IMR-90 (cell line): Measurements from ENCODE around the gene SOX2. TPM values are rescaled to one million over a fixed set of nuclear protein-coding genes. Genes with fewer than 3 reads are reported as not detected.

Experiments
- ATAC-seq: fragments of 200-7000 bp; cut with Tn5 transposase; 2 replicates; pipeline ENCODE4 v1.9.1; 2020; ENCODE audit warnings: low read depth, mild to moderate bottlenecking, moderate library complexity
- BruUV-seq: library from RNA; stranded (reverse); fragments of 400-500 nt; replicated peaks from 2 replicates; lab custom pipeline; 2021; lab: Mats Ljungman, UMichigan
- CTCF ChIA-PET: fragments of 300-600 bp; formaldehyde crosslinking; extraction: SDS; loops from one replicate; lab custom pipeline; 2021; ENCODE audit warnings: antibody characterized with exemption; lab: Yijun Ruan, JAX
- POLR2A ChIA-PET: fragments of 300-600 bp; sonication (Branson Sonifier 250); formaldehyde crosslinking; loops from one replicate; lab custom pipeline; 2022; ENCODE audit warnings: antibody characterized with exemption; ENCODE audit not compliant: unreplicated experiment; lab: Charles Lee
- DNase-seq: peaks from one replicate; pipeline ENCODE4 v3.0.0; 2013
- H2AFZ ChIP-seq: replicated peaks from 2 replicates; pipeline ENCODE3; 2013; ENCODE audit warnings: low read length, mild to moderate bottlenecking; ENCODE audit not compliant: poor library complexity
- H2AK5ac ChIP-seq: 2 replicates; pipeline ENCODE4 v1.6.1; 2013; ENCODE audit warnings: low read depth, low read length, inconsistent platforms
- H2AK9ac ChIP-seq: replicated peaks from 2 replicates; pipeline ENCODE3; 2013; ENCODE audit warnings: mild to moderate bottlenecking, low read depth, low read length, moderate library complexity; ENCODE audit not compliant: poor library complexity
- H2BK120ac ChIP-seq: 2 replicates; pipeline ENCODE4 v1.6.1; 2013; ENCODE audit warnings: low read depth, low read length, inconsistent platforms
- H2BK15ac ChIP-seq: 3 replicates; pipeline ENCODE4 v1.6.1; 2013; ENCODE audit warnings: low read depth, low read length, inconsistent platforms
- H2BK20ac ChIP-seq: 2 replicates; pipeline ENCODE4 v1.6.1; 2013; ENCODE audit warnings: low read depth, mild to moderate bottlenecking, inconsistent platforms, low read length, moderate library complexity
- H2BK5ac ChIP-seq: 2 replicates; pipeline ENCODE4 v1.6.1; 2013; ENCODE audit warnings: mild to moderate bottlenecking, low read depth, low read length, inconsistent platforms; ENCODE audit not compliant: poor library complexity, severe bottlenecking
- H3K14ac ChIP-seq: replicated peaks from 2 replicates; pipeline ENCODE4 v1.6.1; 2013; ENCODE audit warnings: low read depth, low read length, inconsistent platforms
- H3K18ac ChIP-seq: 2 replicates; pipeline ENCODE4 v1.6.1; 2013; ENCODE audit warnings: low read depth, low read length, control low read depth
- H3K23ac ChIP-seq: 2 replicates; pipeline ENCODE4 v1.6.1; 2013; ENCODE audit warnings: low read depth, low read length, inconsistent platforms
- H3K27ac ChIP-seq: 2 replicates; pipeline ENCODE4 v1.5.1; 2013; ENCODE audit warnings: mild to moderate bottlenecking, control low read depth, low read length; ENCODE audit not compliant: insufficient read depth
- H3K27me3 ChIP-seq: 2 replicates; pipeline ENCODE4 v1.6.1; 2013; ENCODE audit warnings: low read length; ENCODE audit not compliant: control insufficient read depth, insufficient read depth
- H3K36me3 ChIP-seq: 2 replicates; pipeline ENCODE4 v1.6.1; 2013; ENCODE audit warnings: low read length, mixed read lengths; ENCODE audit not compliant: control insufficient read depth, insufficient read depth
- H3K4ac ChIP-seq: 2 replicates; pipeline ENCODE4 v1.6.1; 2013; ENCODE audit warnings: low read depth, low read length, inconsistent platforms
- H3K4me1 ChIP-seq: 2 replicates; pipeline ENCODE4 v1.6.1; 2013; ENCODE audit warnings: low read length, mixed read lengths; ENCODE audit not compliant: control insufficient read depth, insufficient read depth
- H3K4me2 ChIP-seq: 2 replicates; pipeline ENCODE4 v1.6.1; 2013; ENCODE audit warnings: low read depth, mild to moderate bottlenecking, control low read depth, low read length, moderate library complexity
- H3K4me3 ChIP-seq: 2 replicates; pipeline ENCODE4 v1.5.1; 2013; ENCODE audit warnings: low read depth, mild to moderate bottlenecking, control low read depth, low read length, moderate library complexity; ENCODE audit not compliant: insufficient read depth
- H3K56ac ChIP-seq: 2 replicates; pipeline ENCODE4 v1.6.1; 2013; ENCODE audit warnings: low read length, inconsistent platforms; ENCODE audit not compliant: insufficient read depth; ENCODE audit errors: extremely low read depth
- H3K79me1 ChIP-seq, 2 experiments: 2 replicates each; pipeline ENCODE4 v1.6.1; 2013; ENCODE audit warnings: low read length in 2 of 2, inconsistent platforms in 1 of 2, low read depth in 1 of 2
- H3K9ac ChIP-seq: 2 replicates; pipeline ENCODE4 v1.6.1; 2013; ENCODE audit warnings: low read depth, low read length, control low read depth
- H3K9me1 ChIP-seq: 2 replicates; pipeline ENCODE4 v1.6.1; 2013; ENCODE audit warnings: low read length, inconsistent platforms; ENCODE audit not compliant: insufficient read depth
- H3K9me3 ChIP-seq: 2 replicates; pipeline ENCODE4 v1.6.1; 2013; ENCODE audit warnings: low read length; ENCODE audit not compliant: control insufficient read depth, insufficient read depth
- H4K20me1 ChIP-seq: 2 replicates; pipeline ENCODE4 v1.6.1; 2013; ENCODE audit warnings: low read length, inconsistent platforms; ENCODE audit not compliant: insufficient read depth
- H4K5ac ChIP-seq: 2 replicates; pipeline ENCODE4 v1.6.1; 2013; ENCODE audit warnings: mild to moderate bottlenecking, low read depth, low read length, control low read depth
- H4K8ac ChIP-seq, 2 experiments: 2 replicates each; pipeline ENCODE4 v1.6.1; 2013; ENCODE audit warnings: low read depth in 2 of 2, low read length in 2 of 2, control low read depth in 1 of 2, inconsistent platforms in 1 of 2
- H4K91ac ChIP-seq: 2 replicates; pipeline ENCODE4 v1.6.1; 2013; ENCODE audit warnings: low read depth, low read length, inconsistent platforms; ENCODE audit not compliant: insufficient read depth
- CEBPB ChIP-seq: IDR thresholded peaks from 2 replicates; pipeline ENCODE4 v1.6.1; 2012; ENCODE audit warnings: low read depth, low read length, improper control_type of control experiment
- FOS ChIP-seq: fragments of 150-350 bp; IDR thresholded peaks from 2 replicates; pipeline ENCODE4 v1.6.1; 2016; ENCODE audit warnings: low read depth, low read length
- MAFK ChIP-seq: IDR thresholded peaks from 2 replicates; pipeline ENCODE4 v1.6.1; 2012; ENCODE audit warnings: low read depth, low read length, improper control_type of control experiment
- NFE2L2 ChIP-seq: fragments of 150-350 bp; IDR thresholded peaks from 2 replicates; pipeline ENCODE4 v1.6.1; 2016; ENCODE audit warnings: low read depth, mild to moderate bottlenecking, low read length
- RAD21 ChIP-seq: IDR thresholded peaks from 2 replicates; pipeline ENCODE4 v1.6.1; 2012; ENCODE audit warnings: low read length, improper control_type of control experiment
- RFX5 ChIP-seq: IDR thresholded peaks from 2 replicates; pipeline ENCODE4 v1.8.0; 2012; ENCODE audit warnings: low read depth, mild to moderate bottlenecking, low read length, moderate library complexity
- WGBS, 2 experiments: methylation state at CpG; one replicate each; pipeline versions ENCODE4 v1.1.5 to v1.1.7; 2013; ENCODE audit warnings: missing lambda C conversion rate in 2 of 2; ENCODE audit not compliant: insufficient read length in 1 of 2; ENCODE audit errors: extremely low coverage in 2 of 2; 5-methylcytosine and 5-hydroxymethylcytosine counted together
- dilution Hi-C: fragments of 300-500 bp; cut with HindIII; formaldehyde crosslinking; loops from one replicate; pipeline ENCODE4 v1.14.3; 2018; ENCODE audit warnings: low sequenced_read_pairs; ENCODE audit not compliant: unreplicated experiment
- in situ Hi-C: fragments of 300-500 bp; cut with MboI; formaldehyde crosslinking; loops from 3 replicates; pipeline ENCODE4 v1.14.3; 2019; ENCODE audit warnings: low sequenced_read_pairs, inconsistent platforms, mixed read lengths
- intact Hi-C: fragments of 100-400 bp; cut with micrococcal nuclease; formaldehyde crosslinking; loops from 2 replicates; pipeline ENCODE4 v1.10.0; 2022
- polyA plus RNA-seq, 3 experiments: library from polyadenylated mRNA; depleted of rRNA; stranded (reverse); fragments of >200 nt; gene quantifications; 2 replicates each; pipeline ENCODE4 v1.2.3, GENCODE V29; 2012; ENCODE audit warnings: low replicate concordance in 1 of 3
- total RNA-seq: library from RNA; depleted of rRNA; stranded (reverse); fragments of >200 nt; gene quantifications from 2 replicates; pipeline ENCODE4 v1.2.3, GENCODE V29; 2012
- TF ChIP-seq, protein P1 (sequence below): conservative IDR thresholded peaks from 2 replicates; pipeline ENCODE4 v1.5.1; 2012; ENCODE audit warnings: mild to moderate bottlenecking, low read depth, low read length, improper control_type of control experiment

SOX2 gene
- total and polyA plus RNA-seq, 2 of the 4 experiments (the other 2 are of a cell fraction): not detected

DNA sequence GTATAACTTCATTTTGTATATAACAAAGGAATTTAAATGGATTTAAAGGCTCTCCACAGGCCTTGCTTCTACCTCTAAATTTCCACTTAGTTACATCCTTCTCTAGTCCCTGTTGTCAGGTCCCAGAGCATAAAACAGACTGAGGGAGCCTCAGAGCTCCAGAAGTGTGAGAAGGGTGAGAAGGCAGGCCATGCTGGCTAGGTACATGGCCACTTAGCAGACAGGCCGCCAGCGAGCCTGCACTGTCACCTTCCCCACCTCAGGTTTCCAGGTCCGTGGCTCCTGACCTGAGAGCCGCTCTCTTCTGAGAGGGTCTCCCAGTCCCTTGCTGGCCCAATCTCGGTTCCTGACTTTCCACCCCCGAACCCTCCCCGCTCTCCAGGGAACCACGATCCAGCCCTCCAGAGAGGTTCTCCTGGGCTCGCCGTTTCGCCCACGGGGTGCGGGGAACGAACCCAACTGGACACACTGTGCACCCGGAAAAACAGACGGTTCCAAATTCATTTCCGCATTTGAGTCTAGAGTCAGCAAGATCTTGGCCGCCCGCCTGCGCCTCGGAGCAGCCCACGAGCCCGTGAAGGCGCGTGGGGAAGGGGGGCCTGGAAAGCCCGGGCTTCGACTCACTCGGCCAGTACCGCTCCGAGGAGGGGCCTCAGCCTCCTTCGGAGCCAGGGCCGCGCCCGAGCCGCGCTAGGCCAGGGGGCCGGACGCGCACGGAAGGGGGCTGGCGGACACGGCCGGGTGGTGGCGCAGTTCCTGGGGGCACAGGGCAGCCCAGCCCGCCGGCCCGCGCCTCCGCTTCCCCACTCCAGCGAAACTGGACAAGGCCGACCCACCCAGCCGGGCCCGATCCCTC is 16.7 kb upstream of the SOX2 start:
- Histone ChIP-seq H2BK15ac (no peak overlapping the region), H3K23ac (no peak overlapping the region), H3K18ac (no peak overlapping the region), H2BK120ac (no peak overlapping the region), H3K27me3 (peaks cover 24% of the 10 kb centered on the region), H3K9me3 (no peaks in the 10 kb centered on the region; the same call in 1 of the 2 replicates), H3K56ac (no peak overlapping the region), H2BK20ac (no peak overlapping the region), H2AFZ (peak overlapping the region; percentile 67), H3K14ac (no peak overlapping the region), H4K91ac (no peak overlapping the region), H3K79me1 (no peaks in the 10 kb centered on the region), H2AK5ac (no peak overlapping the region), H3K9me1 (no peaks in the 10 kb centered on the region), H3K36me3 (no peaks in the 10 kb centered on the region), H3K4me3 (no peak overlapping the region), H3K4ac (no peak overlapping the region), H2BK5ac (no peak overlapping the region), H4K8ac (no peak overlapping the region), H2AK9ac (no peak overlapping the region), H4K20me1 (no peaks in the 10 kb centered on the region), H3K9ac (no peak overlapping the region), H3K4me1 (no peaks in the 10 kb centered on the region), H3K27ac (no peak overlapping the region), H3K4me2 (peak overlapping the region; percentile 9; the same call in 1 of the 2 replicates), H4K5ac (no peak overlapping the region)
- no TSS peak for BruUV-seq
- CTCF ChIA-PET: no interaction called here
- DNase-seq (no peak), ATAC-seq (peak; percentile 11; the same call in 1 of the 2 replicates)
- dilution Hi-C loops (no loop called here), in situ Hi-C loops (loop anchor here (25.0 kb wide), 1 partner anchor 483 kb away; no protein-coding TSS in a partner anchor), intact Hi-C loops (no loop called here)
- WGBS, 2 experiments: 9% methylated on average over 25 of the region's 53 CpGs; no CpG with 5 or more reads in 1 of the 2 experiments
- POLR2A ChIA-PET: no interaction called here
- TF ChIP-seq MAFK (no peak), NFE2L2 (no peak), RFX5 (no peak), RAD21 (no peak), FOS (no peak), CEBPB (no peak)
- TF ChIP-seq, protein P1, sequence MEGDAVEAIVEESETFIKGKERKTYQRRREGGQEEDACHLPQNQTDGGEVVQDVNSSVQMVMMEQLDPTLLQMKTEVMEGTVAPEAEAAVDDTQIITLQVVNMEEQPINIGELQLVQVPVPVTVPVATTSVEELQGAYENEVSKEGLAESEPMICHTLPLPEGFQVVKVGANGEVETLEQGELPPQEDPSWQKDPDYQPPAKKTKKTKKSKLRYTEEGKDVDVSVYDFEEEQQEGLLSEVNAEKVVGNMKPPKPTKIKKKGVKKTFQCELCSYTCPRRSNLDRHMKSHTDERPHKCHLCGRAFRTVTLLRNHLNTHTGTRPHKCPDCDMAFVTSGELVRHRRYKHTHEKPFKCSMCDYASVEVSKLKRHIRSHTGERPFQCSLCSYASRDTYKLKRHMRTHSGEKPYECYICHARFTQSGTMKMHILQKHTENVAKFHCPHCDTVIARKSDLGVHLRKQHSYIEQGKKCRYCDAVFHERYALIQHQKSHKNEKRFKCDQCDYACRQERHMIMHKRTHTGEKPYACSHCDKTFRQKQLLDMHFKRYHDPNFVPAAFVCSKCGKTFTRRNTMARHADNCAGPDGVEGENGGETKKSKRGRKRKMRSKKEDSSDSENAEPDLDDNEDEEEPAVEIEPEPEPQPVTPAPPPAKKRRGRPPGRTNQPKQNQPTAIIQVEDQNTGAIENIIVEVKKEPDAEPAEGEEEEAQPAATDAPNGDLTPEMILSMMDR: no peak
